ENCODE results near the gene STK10.

The STK10 gene

GRCh38 chr5:172082180-172082579, 105.8 kb downstream of the STK10 start:
- no peak for DNase-seq

GRCh38 chr5:172079876-172080275, 108.1 kb downstream of the STK10 start:
- DNase-seq, result no peak

GRCh38 chr5:172078726-172079345, 109.2 kb downstream of the STK10 start:
- DNase-seq, result no peak

GRCh38 chr5:172077664-172078425, 110.2 kb downstream of the STK10 start:
- peak; percentile 24 for DNase-seq

- no peak for DNase-seq
Measured at GRCh38 chr5:172076761-172077244, 111.2 kb downstream of the STK10 start.

GRCh38 chr5:172075656-172076055, 112.4 kb downstream of the STK10 start:
- no peak for DNase-seq

- DNase-seq, result no peak
Measured at GRCh38 chr5:172074896-172075295, 113.1 kb downstream of the STK10 start.

GRCh38 chr5:172071309-172071875, 116.6 kb downstream of the STK10 start:
- DNase-seq, result no peak

- no peak for DNase-seq
Measured at GRCh38 chr5:172065431-172066065, 122.5 kb downstream of the STK10 start.

- DNase-seq, result no peak
Measured at GRCh38 chr5:172064766-172065165, 123.3 kb downstream of the STK10 start.

GRCh38 chr5:172064358-172064757, 123.7 kb downstream of the STK10 start:
- DNase-seq, result no peak

- no peak for DNase-seq
Measured at GRCh38 chr5:172063463-172064235, 124.4 kb downstream of the STK10 start.

GRCh38 chr5:172059661-172060100, 128.3 kb downstream of the STK10 start:
- no peak for DNase-seq

- no peak for DNase-seq
Measured at GRCh38 chr5:172058088-172058487, 129.9 kb downstream of the STK10 start.

- no peak for DNase-seq
Measured at GRCh38 chr5:172055996-172056395, 132.0 kb downstream of the STK10 start.

GRCh38 chr5:172055421-172055820, 132.6 kb downstream of the STK10 start:
- DNase-seq, result no peak

- no peak for DNase-seq
Measured at GRCh38 chr5:172054611-172055153, 133.3 kb downstream of the STK10 start.

GRCh38 chr5:172052450-172053236, 135.4 kb downstream of the STK10 start:
- DNase-seq, result no peak

GRCh38 chr5:172051643-172052339, 136.2 kb downstream of the STK10 start:
- no peak for DNase-seq

GRCh38 chr5:172050080-172050479, 137.9 kb downstream of the STK10 start:
- no peak for DNase-seq

- DNase-seq, result no peak
Measured at GRCh38 chr5:172049226-172049796, 138.7 kb downstream of the STK10 start.

Data from DMS 273 treated with DMSO at 0.1 percent for 48 hours (cell line).